Stimulated activated CD4-positive, alpha-beta T cell treated with anti-CD3 and anti-CD28 coated beads, TNF-alpha, amount 100 ng/mL, for 48 hours (primary cell): ENCODE results near the gene EIF5A.
"Not testable (repeated sequence)": the region's sequence is repeated elsewhere in the genome, so short reads cannot be mapped to it uniquely, and the experiment has no call there.

Experiments
- DNase-seq, 3 donors: peaks; one replicate each; pipeline ENCODE4 v3.0.0-alpha.2; 2020; ENCODE audit warnings: low read depth in 3 of 3

EIF5A gene

DNA sequence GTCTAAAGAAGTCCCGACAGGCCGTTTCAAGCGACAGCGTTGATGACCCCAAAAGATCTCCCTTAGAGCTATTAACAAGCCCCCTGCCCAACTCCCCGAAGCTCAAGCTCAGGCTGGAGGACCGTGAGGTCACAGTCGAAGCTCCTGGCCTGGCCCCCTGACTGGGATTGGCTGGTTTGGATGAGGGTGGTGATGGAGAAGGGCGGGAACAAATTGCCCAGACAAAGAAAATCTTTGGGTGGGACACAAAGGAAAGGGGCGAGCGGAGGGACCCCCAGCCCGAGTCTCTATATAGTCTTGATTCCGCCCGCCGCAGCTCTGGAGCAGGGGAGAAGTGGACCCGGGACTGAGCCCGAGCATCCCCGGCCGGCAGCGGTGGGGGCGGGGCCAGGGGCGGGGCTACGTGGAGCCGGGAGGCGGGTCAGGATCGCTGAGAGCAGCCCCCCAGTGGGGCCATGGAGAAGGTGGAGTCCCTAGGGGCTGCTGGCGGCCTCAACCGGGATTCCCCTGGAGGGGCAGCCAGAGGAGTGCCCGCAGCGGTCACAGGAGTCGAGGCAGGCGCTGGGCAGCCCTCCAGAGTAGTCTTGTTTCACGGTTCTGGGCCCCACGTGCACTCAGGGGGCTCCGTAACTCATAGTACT, 22.7 kb downstream of the EIF5A start:
- DNase-seq = peak in 2 of 3 donors; percentile 59 to 79

DNA sequence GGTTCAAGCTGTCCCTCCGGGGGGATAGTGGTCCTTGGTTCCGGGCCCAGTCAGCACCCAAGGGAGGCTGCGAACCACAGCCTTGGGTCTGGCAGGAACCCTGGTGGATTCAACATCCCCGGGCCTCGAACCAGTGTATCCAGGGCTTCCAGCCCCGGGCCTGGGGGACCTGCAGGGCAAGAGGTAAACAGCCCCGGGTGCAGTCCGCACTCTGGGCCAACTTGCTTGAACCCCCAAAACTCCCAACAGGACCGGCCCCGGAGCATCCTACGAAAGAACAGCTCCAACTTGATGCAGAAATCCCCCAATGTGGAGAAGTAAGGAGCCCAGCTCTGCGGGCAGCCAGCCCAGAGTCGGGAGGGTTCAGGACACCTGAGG, 23.2 kb downstream of the EIF5A start:
- no peak for DNase-seq

DNA sequence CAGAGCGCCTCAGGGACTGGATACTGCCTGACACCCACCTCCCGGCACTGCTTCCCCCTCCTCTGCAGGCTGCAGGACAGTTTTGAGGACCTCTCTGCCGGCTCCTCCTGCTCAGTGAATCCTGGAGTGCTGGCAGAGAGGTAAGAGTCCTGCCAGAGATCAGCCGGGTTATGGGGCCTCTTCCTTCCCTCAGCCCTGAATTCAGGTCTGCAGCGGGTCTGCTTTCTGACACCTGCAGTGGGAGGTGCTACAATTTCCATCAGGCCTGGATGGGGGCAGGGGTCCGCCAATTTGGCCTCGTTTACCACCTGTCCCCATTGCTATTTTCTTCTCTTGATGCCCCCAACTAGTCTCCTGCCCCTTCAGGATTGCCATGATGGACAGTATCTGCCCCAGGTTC, 24.7 kb downstream of the EIF5A start:
- DNase-seq = no peak

GRCh38 chr17:7332600-7333069, 25.2 kb downstream of the EIF5A start:
- DNase-seq = not testable (repeated sequence)

- DNase-seq = no peak
Observed at GRCh38 chr17:7334938-7335538, 27.6 kb downstream of the EIF5A start.

- not testable (repeated sequence) for DNase-seq
Observed at GRCh38 chr17:7335765-7336164, 28.3 kb downstream of the EIF5A start.

DNA sequence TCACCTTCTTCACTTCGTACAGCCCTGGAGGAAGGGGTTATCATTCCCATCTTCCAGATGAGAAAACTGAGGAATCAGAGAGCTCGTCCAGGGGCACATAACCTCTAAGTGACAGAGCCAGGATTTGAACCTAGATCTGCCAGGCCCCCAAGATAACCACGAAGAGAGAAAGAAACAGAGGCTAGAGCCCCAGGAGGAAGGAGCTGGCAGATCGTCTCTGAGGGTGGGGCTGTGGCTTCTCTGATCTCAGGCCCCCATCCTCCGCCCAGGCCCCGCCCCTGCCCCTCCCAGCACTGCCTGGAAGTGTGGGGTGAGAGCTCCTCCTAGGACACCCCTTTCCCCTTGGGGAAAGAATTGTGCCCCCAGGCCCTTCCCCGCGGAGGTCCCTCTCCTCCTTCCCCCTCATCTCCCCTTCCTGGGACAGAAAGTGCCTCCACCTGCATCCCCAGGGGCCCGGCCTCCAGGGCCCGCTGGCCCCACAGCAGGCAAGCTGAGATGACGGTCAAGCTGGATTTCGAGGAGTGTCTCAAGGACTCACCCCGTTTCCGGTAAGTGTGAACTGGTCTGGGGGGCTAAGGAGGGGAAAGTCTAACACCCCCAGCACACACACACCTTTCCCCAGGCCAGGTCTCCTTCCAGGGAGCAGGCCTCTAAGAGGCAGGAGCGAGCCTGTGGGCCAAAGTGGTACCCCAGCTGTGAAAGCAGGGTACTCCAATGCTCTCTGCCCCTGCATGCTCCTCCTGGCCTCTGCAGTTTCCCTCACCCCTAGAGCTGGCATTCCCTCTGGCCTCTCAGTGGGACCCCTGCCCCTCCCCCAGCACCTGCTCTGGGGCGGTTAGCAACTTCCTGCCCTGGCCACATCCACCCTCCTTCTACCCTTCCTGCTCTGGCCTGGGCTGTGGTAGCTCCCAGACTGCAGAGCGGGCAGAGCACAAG, 29.1 kb downstream of the EIF5A start, which contains the start of gene ACAP1:
Gene ACAP1 (plus strand): TSS at position 290 of the 936 bp plus-strand sequence. CDS start 206 bp downstream, at position 496.
- peak; percentile 68 to 89 (median 70) for DNase-seq

GRCh38 chr17:7337600-7337999, 30.2 kb downstream of the EIF5A start:
- DNase-seq = not testable (repeated sequence)

DNA sequence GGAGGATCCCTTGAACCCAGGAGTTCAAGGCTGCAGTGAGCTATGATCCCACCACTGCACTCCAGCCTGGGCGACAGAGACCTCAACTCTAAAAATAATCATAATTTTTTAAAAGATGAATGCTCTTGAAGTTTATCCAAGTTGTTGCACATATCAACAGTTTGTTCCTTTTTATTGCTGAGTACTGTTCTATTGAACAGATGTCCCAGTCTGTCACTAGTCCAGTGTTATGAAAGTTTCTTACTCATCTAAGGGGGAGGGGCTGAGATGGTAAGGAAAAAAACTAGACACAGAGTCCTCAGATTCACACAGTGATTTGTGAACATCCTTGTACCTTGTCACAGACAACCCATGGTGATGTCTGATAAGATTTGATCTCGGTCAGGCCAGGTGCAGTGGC, 32.8 kb downstream of the EIF5A start:
- DNase-seq = no peak

GRCh38 chr17:7341842-7342241, 34.4 kb downstream of the EIF5A start:
- no peak for DNase-seq

- no peak for DNase-seq
Observed at GRCh38 chr17:7343250-7343649, 35.8 kb downstream of the EIF5A start.

DNA sequence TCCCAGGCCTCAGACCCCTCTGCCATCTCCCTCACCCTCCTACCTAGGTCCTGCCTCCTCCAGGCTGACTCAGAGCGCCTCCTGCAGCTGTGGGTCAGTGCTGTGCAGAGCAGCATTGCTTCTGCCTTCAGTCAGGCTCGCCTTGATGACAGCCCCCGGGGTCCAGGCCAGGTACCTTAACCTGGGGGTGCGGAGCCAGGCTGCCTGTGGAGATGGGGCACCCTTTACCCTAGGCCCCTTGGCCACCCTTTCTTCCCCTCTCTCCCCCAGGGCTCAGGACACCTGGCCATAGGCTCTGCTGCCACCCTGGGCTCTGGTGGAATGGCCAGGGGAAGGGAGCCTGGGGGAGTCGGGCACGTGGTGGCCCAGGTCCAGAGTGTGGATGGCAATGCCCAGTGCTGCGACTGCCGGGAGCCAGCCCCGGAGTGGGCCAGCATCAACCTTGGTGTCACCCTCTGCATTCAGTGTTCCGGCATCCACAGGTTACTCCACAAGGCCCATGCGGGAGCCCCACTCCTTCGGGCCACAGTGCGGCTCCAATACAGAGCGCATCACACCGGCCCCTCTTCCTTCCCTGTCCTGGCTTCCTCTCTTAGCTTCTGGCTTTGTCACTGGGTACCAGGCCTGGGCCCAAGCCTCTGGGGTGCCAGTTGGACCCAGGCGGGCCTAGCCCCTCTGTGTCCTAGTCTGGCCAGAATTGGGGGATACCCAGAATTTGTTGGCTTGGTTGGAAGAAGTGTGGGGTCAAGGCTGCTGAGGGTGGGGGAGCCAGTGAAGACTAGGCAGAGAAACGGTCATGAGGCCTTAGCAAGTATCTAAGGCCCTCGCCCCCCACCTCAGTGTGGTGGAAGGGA, 39.6 kb downstream of the EIF5A start:
- DNase-seq = no peak

GRCh38 chr17:7347630-7348477, 40.4 kb downstream of the EIF5A start:
- no peak for DNase-seq

DNA sequence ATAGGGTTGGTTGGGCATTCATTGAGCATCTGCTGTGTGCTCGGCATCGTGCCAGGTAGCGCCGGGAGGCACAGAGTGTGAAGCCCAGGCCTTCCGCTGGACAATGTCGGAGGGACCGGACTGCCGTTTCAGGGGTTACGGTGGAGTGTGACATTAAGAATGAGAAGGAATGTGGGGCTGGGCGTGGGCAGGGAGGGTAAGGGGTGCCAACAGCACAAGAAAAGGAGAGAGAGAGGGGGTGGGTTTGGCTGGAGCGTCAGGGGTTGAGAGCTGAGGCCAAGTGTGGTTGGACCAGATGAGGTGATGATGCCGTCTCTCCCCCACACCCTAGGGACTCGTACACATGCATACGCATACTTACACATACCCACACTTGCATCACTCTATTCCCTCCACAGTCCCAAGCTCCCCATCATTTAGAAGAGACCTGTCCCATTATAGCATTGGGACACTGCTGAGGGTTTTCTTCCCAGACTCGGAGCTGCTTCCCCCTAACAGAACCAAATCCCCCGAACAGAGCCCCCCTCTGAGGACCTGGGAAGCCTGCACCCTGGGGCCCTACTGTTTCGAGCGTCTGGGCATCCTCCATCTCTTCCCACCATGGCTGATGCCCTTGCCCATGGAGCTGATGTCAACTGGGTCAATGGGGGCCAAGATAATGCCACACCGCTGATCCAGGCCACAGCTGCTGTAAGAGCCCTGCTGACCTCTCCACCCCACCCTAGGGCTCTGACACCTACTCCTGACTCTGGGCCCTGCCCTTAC, 41.2 kb downstream of the EIF5A start:
- DNase-seq = no peak

DNA sequence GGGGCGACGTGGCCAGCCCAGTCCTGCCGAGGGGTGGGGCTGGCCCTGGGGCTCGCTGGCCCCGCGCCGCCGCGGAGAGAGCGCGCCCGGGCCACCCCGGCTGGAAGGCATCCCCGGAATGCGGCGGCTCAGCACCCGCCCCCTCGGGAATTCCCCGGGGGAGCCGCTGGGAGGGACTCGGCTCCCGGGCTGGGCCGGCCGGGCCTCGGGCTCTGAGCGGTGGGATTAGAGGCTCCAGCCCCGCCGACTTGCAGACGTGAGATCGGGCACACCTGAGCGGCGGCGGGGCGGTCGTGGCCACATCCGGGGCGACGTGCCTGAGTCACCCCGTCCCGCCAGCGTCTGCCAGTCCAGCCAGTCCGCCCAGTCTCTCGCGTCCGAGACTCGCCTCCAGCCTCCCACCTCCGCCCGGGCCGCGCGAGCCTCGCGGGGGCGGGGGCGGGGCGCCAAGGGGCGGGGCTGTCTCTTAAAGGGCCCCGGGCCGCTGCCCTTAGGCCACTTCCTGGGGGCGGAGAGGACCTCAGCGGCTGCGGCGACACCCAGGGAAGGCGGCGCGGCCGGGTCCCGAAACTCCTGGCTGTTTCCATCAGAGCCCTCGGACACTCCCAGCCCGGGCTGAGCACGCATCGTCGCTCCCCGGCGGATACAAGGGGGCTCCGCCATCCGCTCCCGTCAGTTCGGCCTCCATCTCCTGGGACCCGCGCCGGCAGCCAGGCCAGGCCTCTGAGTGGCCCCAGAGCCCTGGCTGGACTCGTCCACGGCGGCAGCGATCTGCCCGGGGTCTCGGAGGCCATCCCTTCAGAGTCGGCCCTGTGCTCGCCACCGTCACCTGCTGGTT, 44.5 kb downstream of the EIF5A start, which contains the start of gene KCTD11:
Gene KCTD11 (plus strand): TSS at position 498 of the 838 bp plus-strand sequence.
- DNase-seq = peak; percentile 59 to 72 (median 59)

DNA sequence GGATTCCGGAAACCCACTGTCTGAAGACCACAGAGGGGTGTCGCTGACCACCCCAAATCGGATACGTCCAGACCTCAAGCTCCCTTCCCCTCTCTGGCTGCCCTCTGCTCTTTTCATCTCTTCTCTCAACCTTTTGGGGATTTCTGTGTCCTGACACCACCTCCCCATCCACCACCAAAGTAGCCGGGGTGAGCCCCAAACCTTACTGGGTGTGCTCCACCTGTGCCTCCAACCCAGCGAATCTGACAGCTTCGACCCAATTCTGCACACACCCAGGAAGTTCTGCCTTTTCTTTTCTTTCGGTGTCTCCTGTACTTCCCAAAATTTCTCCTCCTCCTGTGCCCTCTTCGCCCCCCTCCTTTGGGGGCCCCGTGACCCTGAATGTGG, 45.1 kb downstream of the EIF5A start:
- DNase-seq = no peak

DNA sequence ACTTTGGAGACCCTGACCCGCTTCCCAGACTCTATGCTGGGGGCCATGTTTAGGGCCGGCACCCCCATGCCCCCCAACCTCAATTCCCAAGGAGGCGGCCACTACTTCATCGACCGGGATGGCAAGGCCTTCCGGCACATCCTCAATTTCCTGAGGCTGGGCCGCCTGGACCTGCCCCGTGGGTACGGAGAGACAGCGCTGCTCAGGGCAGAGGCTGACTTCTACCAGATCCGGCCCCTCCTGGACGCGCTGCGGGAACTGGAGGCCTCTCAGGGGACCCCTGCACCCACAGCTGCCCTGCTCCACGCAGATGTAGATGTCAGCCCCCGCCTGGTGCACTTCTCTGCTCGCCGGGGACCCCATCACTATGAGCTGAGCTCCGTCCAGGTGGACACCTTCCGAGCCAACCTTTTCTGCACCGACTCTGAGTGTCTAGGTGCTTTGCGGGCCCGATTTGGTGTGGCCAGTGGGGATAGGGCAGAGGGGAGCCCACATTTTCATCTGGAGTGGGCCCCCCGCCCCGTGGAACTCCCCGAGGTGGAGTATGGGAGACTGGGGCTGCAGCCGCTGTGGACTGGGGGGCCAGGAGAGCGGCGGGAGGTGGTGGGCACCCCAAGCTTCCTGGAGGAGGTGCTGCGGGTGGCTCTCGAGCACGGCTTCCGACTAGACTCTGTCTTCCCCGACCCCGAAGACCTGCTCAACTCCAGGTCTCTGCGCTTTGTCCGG, 45.6 kb downstream of the EIF5A start:
- no peak for DNase-seq

DNA sequence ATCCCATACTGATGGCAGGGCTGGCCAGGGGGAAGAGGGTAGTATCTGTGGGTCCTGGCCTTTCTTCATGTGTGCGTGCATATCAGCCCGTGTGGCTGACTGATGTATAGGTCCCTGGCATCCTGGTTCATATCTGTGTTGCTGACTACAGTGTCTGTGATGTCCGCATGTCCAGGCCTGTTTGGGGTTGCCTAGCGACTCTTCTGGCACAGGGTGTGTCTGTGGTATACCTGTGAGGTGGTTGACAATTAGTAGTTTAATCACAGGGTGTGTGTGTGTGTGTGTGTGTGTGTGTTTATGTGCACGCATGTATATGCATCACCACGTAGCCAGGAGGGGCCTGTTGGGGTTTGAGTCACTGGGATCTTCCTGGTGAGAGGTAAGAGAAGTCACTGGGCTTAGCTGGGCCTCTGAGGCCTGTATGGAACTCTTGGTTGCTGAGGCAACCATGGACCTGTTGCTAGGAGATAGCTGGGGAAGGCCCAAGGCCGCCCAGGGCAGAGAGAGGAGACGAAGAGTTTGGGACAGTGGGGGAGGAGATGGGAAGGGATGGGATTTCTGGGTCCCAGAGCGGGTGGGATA, 46.9 kb downstream of the EIF5A start:
- DNase-seq = peak in 2 of 3 donors; percentile 28 to 40
